Epithelial cell of esophagus (primary cell): ENCODE results near the gene CDR2.

Experiments
- DNase-seq: peaks from one replicate; pipeline ENCODE4 v3.0.0; 2010; ENCODE audit warnings: low read depth
- H3K4me3 ChIP-seq: 2 replicates; pipeline ENCODE4 v1.5.1; 2011; ENCODE audit warnings: mild to moderate bottlenecking, low read length, control low read depth
- TF ChIP-seq, protein P1 (sequence below): IDR thresholded peaks from 2 replicates; pipeline ENCODE4 v1.5.1; 2011; ENCODE audit warnings: low read depth, mild to moderate bottlenecking, low read length, control low read depth, inconsistent platforms; ENCODE audit not compliant: insufficient read depth; ENCODE audit errors: missing control alignments

The CDR2 gene

GRCh38 chr16:22395960-22396359 is 21.5 kb upstream of the CDR2 start:
- TF ChIP-seq, protein P1, sequence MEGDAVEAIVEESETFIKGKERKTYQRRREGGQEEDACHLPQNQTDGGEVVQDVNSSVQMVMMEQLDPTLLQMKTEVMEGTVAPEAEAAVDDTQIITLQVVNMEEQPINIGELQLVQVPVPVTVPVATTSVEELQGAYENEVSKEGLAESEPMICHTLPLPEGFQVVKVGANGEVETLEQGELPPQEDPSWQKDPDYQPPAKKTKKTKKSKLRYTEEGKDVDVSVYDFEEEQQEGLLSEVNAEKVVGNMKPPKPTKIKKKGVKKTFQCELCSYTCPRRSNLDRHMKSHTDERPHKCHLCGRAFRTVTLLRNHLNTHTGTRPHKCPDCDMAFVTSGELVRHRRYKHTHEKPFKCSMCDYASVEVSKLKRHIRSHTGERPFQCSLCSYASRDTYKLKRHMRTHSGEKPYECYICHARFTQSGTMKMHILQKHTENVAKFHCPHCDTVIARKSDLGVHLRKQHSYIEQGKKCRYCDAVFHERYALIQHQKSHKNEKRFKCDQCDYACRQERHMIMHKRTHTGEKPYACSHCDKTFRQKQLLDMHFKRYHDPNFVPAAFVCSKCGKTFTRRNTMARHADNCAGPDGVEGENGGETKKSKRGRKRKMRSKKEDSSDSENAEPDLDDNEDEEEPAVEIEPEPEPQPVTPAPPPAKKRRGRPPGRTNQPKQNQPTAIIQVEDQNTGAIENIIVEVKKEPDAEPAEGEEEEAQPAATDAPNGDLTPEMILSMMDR, result no peak
- H3K4me3 ChIP-seq, result no peak overlapping the region
- DNase-seq, result no peak

GRCh38 chr16:22394121-22394520 is 19.7 kb upstream of the CDR2 start:
- no peak overlapping the region for H3K4me3 ChIP-seq
- TF ChIP-seq, protein P1, result no peak
- no peak for DNase-seq

DNA sequence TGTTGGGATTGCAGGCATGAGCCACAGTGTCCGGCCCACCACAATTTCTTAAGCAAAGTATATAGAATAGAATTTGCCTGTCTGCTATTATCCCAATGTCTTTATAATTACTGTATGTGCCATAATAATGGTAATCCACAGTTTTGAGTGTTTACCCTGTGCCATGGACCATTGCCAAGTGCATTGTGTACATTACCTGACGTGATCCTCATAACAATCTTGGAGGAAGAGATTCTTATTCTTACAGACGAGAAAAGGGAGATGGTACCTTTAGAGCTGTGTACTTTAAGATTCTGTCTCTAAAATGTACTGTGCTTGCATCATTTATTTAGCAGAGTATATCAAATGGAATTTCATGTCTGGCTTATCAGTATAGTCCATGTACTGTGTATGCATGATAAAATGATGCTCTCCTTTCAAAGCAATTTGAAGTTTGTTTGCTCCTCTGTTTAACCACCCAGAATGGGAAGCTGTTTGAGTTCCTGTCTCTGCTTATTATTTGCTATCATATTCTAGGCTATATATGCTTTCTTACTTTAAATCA is 13.8 kb upstream of the CDR2 start:
- H3K4me3 ChIP-seq, result no peak overlapping the region
- no peak for DNase-seq
- TF ChIP-seq, protein P1, result no peak

DNA sequence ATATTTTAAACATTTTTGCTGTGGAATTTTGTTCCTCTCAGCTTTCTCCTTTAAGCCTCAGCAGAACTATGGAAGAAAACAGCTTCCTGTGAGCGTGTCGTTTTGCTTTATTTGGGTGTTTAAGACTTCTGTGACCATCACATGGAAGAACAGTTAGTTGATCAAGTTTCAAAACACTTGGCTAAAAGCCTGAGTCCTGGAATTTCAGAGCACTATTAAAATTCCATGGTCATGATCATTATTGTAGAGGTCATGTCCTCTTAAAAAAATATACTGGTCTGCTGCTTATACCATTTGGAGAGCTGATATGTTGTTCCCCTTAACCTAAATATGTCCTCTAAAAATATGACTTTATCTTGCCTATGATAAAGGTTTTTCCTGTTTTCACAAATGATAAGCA is 12.6 kb upstream of the CDR2 start:
- DNase-seq, result no peak
- TF ChIP-seq, protein P1, result no peak
- H3K4me3 ChIP-seq, result no peak overlapping the region

DNA sequence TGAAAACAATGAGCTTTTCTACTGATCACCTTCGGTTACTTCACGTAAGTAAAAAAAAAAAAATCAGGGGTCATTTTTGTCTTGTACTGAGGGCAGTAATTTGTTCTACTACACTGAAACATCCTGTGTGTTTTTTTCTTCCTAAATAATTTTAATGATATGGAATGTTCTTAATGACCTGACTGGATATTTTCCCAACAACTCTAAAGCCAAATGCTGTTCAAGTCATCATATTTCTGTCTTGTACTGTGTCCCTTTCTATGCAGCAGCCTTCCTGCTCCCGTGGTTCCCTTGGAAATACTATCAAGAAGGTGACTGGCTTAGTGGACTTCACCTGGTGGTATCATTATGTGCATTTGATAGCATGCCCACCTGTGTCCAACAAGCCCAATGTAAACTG is 10.8 kb upstream of the CDR2 start:
- no peak overlapping the region for H3K4me3 ChIP-seq
- TF ChIP-seq, protein P1, result no peak
- DNase-seq, result no peak

- DNase-seq, result no peak
- TF ChIP-seq, protein P1, result no peak
- no peak overlapping the region for H3K4me3 ChIP-seq
These were observed 9.4 kb upstream of the CDR2 start for GRCh38 chr16:22383827-22384226.

DNA sequence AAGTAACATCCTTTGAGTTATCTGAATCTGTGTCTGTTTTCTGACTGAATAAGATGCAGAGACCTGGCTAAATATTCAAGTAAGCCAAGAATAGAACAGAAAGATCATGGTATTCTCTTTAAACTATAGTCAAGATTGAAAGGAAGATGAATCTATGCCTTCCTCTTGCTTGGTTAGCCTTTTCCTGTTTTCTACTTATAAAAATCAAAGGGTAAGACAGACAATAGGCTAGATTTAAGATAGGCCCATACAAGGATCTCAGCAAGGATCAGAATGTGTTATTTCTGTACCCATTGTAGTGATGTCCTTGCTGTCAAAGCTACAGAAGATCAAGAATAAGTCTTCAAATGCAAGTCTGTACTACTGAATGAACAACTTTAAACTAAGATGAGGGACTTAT is 7.0 kb upstream of the CDR2 start:
- H3K4me3 ChIP-seq, result no peak overlapping the region
- DNase-seq, result no peak
- TF ChIP-seq, protein P1, result no peak
